GM10266 (cell line): ENCODE results near the gene FCN1.

ENCODE experiments used
- DNase-seq: peaks from one replicate; pipeline ENCODE4 v3.0.0; 2012; ENCODE audit errors: extremely low spot score
- CTCF ChIP-seq: IDR thresholded peaks from 2 replicates; pipeline ENCODE4 v1.5.1; 2012; ENCODE audit warnings: mild to moderate bottlenecking, low read depth; ENCODE audit not compliant: control insufficient read depth, insufficient read depth; ENCODE audit errors: missing control alignments

The FCN1 gene

GRCh38 chr9:134940236-134941208 is 22.8 kb upstream of the FCN1 start:
- no peak for TF ChIP-seq CTCF
- no peak for DNase-seq

GRCh38 chr9:134939836-134940235 is 22.1 kb upstream of the FCN1 start:
- no peak for TF ChIP-seq CTCF
- DNase-seq = no peak

- TF ChIP-seq CTCF = no peak
- no peak for DNase-seq
These were observed 21.5 kb upstream of the FCN1 start for GRCh38 chr9:134939080-134939733.

- TF ChIP-seq CTCF = no peak
These were observed 20.8 kb upstream of the FCN1 start for GRCh38 chr9:134938346-134939079.

GRCh38 chr9:134937566-134938345 is 20.0 kb upstream of the FCN1 start:
- no peak for DNase-seq
- TF ChIP-seq CTCF = no peak

More at GRCh38 chr9:134938346-134939079, 20.8 kb upstream of the FCN1 start:
- no peak for DNase-seq

- DNase-seq = no peak
- no peak for TF ChIP-seq CTCF
These were observed 19.4 kb upstream of the FCN1 start for GRCh38 chr9:134937164-134937555.
